Cortex of kidney (tissue), 1 donor: ENCODE results near the gene CAPN8.

Experiments
- DNase-seq: peaks from one replicate; lab custom pipeline; 2025; lab: John Stamatoyannopoulos, UW

The CAPN8 gene

DNA sequence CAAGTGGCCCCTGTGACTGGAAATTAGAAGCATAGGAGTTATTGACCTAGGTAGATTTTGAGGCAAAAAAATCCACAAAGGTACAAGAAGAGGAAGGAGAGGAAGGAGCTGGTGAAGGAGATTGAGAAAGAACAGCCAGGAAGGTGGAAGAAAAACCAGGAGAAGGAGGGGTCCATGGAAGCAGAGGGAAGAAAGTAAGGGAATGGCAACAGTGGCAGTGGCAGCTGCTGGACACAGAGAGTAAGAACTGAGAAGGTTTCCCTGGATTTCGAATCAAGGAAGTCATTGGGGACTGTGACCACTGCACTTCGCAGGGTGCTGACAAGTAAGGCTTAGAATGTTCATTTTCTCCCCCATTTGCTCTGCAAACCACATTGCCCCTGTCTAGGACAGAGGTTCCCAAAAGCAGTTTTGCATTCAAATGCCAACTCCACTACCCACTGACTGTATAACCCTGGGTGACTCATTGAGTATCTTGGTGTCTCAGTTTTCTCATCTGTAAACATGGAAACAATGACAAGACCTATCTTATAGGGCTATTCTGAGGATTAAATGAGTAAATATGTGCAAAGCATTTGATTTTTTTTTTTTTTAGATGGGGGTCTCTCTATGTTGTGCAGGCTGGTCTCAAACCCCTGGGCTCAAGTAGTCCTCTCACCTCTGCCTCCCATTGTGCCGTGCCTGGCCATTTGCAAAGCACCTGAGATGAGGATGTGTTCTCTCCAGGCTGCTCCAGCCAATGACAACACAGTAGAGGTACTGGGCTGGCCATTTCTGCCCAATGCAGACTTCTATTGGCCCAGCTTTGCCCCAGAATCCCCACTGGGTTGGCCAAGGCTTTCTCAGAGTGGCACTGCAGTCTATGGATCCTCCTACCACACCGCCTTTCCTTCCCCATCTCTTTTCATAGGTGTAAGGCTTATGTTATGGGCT lies 37.5 kb upstream of the CAPN8 start:
- DNase-seq: no peak

DNA sequence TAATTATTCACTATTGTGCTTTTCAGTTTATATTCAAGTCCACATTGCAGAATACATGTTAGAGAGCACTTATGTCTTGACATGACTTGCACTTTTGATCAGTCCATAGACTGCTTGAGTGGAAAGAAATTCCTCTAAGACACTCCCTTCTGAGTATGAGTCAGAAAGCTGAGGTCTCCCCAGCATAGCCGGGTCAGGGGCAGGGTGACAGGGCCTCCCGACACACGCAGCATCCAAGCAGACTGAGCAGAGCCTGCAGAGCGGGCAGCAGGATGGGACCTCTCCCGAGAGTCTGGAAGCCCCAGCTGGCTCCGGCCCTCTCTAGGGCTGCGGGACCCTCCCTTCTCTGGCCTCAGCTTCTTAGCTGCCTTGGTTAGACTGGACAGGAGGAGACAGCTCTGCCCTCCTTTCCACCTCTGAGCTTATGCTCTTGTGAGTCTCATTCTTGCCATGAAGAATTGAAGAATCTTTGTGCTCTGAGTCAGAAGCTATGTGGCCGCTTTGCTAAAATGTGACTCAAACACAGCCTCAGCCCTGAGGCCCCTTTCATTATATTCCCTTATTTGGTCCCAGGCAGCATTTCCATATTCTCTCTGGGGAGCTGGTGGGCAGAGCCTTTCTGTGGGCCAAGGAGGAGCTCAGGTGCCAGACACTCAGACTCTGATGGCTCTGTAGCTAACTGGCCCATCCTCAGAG lies 35.6 kb upstream of the CAPN8 start:
- DNase-seq: no peak

DNA sequence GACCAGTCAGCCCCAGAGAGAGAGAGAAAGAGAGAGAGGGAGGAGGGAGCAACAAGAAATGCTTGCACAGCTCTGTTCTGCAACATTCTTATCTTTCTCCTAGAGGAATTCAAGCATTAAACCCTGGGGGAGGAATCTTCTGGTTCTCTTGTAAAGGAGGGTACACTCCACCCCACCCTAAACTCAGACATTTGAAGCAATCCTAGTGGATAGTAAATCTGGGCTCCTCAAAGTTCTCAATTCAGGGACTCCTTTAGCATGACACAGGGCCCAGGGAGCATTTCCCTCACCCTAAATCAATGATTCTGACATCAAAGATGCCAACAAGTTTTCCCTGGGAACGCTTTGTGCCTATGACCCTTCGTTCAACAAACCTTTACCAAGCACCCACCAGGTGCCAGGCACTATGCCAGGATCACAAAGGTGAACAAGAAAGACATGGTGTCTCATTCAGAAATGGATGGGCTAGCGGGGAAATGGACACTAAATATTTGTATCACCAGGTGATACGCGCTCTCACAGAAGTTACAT lies 35.0 kb upstream of the CAPN8 start:
- no peak for DNase-seq

DNA sequence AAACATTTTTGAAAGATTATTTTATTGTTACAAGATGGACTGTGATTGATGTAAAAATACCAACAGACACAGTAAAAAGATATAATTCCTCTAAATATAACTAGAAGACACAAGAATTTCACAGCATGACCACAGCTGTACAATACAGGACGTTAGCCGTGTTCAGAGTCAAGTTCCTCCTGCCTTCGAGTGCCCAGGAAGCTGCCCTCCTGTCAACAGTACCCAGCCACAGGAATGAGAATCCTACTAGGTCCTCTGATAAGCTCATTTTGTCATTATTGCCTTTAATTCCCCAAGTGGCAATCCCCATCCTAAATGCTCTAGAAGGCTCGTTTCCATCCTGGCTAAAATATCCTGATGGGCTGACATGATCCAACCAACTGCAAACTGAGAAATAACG lies 30.4 kb upstream of the CAPN8 start:
- no peak for DNase-seq

DNA sequence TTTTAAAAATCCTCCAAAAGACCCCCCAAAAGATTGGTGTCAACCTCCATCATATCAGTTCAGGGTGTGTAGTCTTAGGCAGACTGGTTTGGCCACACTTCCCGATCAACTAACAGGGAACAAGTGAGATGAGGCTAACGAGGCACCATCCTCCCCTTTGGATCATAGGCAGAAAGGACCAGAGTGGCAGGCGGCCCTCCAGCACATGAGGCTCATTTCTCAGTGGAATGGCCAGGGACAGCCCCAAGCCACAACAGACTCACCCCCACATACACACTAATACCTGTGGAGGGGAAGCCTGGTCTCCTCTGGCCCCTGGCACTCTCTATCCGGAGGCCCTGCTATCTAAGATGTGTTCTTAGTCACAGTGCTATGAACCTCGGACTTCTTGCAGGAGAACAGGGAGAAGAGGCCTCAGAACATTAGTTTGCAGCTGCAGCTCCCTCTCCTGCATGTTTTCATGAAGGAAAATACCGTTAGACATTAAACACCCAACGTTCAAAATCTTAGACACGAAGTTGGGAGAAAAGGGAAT lies 29.6 kb upstream of the CAPN8 start:
- DNase-seq: no peak

DNA sequence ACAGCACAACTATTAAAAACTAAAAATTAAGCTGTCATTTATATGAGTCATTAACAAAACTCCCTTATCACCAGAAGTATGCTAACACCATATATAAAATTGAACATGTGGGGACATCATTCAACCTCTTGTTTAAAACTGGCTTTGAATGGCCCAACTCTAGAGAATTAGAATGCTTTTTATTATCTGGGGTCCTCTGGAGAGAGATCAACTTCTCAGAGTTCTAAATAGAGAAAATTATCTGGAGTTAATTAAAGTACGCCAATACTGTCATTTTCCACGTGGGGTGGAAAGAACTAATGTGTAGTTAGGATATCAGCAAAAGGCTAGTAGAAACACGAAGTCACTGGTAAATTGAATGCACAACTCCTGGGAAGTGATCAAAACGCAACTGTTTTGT lies 25.6 kb upstream of the CAPN8 start:
- no peak for DNase-seq

DNA sequence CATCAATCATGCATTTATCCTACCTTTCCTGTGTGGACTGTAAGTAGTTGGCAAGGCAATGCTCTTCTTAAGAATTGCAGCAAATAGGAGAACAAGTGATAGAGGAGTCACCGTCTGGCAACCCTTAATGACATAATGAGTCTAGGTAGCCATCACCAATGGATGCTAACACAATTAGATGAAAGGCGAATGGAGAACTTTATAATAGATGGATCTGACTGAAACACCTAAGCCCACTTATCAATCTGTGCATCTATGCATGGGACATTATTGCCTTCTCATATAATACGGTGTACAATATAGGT lies 18.9 kb upstream of the CAPN8 start:
- DNase-seq: no peak

DNA sequence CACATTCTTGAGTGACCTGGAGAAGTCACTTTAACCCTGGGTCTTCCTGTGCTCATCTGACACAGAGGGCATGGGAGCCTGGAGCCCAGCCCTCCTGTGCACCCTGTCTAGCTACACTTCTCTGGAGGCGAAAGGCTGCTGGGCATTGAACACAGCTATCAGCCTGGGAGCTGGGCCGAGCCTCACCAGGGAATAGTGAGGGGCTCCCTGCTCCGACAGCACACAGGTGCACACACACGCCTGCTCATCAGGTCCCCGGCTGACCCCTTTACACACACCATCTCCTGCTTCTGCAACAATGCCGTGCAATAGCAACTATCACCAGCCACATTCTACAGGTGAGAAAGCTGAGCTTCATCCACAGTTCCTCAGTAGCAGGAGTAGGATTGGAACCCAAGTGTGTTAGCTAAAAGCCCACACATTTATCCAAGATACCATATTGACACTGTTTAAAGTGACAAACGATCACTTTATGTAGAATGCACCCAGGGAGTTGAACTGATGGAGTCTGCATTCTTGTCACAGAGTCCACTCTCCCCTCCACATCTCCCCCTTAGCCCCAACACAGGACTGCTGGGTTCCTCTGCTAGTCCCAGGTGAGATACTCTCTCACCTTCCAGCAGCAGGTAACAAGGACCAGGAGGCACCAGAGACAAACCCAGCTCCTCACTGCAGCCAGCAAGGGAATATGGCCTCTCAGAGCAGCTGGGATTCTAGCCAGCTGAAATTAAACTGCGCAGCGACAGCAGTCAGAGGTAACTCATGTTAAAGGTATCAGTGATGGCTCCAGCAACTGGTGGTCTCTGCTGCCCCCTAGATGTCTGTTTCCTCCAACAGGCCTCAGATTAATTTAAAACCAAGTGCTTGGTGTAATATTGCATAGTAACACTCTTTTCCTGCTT lies 18.3 kb upstream of the CAPN8 start:
- no peak for DNase-seq

DNA sequence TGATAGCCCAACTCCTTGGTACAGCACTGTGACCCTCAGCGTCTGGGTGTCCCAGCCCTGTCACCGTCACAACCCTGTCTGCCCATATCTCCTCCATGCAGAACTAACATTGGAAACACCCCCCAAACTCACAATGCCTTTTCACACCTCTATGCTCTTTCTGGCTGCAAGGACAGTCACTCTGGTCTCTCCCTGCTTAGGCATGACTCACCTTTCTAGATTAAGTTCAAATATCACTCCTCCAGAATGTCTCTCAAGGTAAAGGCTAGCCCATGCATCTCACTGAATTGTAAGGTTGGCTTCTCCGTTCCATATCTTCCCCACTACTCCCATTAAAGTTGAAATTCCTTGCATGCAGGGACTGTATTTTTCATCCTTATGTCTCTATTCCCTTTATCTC lies 17.0 kb upstream of the CAPN8 start:
- DNase-seq: no peak

DNA sequence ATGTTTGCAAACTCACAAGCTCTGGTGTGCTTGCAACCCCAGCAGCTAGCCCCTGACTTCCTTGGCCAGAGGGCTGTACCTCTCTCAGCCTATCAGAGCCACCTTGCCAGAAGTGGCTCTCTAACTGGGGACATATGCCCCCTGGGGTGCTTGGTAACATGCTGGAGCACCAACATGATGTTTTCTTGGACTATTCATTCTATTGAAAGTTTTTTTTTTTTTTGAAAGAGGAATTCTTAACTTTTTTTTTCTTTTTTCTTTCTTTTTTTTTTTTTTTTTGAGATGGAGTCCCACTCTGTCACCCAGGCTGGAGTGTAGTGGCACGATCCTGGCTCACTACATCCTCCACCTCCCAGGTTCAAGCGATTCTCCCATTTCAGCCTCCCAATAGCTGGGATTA lies 14.7 kb upstream of the CAPN8 start:
- no peak for DNase-seq

DNA sequence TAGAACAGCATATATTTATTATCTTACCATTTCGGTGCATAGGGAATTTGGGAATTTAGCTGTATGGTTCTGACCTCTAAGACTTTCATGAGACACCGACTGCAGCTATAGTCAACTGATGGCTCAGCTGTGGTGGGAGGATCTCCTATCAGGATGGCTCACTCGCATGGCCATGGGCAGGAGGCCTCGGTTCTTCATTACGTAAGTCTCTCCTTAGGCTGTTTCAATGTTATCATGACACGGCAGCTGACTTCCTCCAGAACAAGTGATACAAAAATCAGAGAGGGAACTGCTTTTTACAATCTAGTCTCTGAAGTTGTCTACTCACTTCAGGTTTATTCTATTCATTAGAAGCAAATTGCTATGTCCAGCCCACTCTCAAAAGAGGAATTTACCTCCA lies 13.3 kb upstream of the CAPN8 start:
- no peak for DNase-seq

DNA sequence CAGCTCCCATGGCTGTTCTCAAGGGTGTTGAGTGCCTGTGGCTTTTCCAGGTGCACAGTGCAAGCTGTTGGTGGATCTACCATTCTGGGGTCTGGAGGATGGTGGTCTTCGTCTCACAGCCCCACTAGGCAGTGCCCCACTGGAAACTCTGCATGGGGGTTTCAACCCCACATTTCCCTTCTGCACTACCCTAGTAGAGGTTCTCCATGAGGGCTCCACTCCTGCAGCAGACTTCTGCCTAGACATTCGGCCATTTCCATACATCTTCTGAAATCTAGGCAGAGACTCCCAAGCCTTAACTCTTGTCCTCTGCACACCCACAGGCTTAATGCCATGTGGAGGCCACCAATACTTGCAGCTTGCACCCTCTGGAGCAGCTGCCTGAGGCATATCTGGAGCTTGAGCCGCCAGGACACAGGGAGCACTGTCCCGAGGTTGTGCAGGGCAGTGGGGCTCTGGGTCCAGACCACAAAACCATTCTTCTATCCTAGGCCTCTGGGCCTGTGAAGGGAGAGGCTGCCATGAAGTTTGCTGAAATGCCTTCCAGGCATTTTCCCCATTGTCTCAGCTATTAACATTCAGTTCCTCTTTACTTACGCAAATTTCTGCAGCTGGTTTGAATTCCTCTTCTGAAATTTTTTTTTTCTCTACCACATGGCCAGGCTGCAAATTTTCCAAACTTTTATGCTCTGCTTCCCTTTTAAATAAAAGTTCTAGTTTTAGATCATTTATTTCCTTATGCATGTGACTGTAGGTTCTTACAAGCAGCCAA lies 8.8 kb upstream of the CAPN8 start:
- no peak for DNase-seq

DNA sequence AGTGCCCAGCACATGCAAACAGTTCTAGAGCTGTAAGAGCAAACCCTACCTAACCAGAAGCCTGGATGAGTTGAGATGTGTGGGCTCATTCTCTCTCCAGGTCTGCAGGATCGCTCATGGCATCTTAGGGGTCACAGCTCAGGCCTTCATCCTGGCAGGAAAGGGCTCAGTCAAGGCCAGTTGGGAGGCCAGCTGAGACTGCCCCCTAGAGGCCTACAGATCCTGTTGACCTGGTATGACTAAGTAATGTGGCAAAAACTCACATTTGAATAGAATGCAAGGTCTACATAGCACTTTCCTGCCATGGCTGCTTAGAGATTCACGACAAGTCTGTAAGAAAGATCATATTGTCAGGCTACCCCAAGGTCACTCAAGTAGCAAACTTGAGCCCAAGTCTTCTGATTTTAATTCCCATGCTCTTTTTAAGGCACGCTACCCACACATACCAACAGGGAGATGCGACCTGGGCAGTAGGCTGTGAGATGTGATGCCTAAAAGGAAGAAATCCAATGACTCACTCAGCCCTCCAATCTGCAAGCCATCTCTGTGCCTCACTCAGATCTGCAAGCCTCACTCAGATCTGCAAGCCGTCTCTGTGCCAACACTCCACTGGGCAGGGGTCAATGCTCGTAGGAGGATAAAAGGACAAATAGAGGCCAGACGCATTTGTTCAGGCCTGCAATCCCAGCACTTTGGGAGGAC lies 5.1 kb upstream of the CAPN8 start:
- no peak for DNase-seq

DNA sequence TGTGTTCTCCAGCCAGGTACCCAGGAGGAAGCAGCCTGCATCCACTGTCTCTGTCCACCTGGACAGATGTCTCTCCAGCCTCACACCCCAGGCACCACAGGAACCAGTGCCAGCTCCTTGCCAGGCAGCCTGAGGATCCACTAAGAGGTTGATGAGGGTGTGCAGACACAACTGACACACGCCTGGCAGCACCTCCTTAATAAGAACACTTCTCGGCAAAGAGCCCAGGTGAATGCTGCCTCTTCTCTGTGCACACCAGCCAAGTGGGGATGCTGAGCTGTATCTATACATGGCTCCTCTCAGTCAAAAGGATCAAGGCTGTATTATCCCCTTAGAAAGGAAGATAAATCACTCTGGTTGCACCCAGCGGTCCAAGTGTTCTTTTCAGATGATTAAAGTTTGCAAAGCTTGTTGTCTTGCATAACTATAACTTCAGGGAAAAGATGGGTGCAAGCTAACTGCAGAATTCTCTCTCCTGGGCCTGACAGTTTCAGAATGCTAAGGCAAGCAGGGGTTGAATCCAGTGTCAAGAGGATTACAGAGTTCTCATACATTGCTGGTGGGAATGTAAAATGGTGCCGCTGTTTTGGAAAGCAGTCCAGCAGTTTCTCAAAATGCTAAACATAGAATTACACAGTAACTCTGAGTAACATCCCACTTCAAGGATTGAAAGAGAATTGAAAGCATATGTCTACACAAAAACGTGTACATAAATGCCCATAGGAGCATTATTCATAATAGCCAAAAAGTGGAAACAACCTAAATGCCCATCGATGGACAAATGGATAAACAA lies 3.7 kb upstream of the CAPN8 start:
- no peak for DNase-seq

DNA sequence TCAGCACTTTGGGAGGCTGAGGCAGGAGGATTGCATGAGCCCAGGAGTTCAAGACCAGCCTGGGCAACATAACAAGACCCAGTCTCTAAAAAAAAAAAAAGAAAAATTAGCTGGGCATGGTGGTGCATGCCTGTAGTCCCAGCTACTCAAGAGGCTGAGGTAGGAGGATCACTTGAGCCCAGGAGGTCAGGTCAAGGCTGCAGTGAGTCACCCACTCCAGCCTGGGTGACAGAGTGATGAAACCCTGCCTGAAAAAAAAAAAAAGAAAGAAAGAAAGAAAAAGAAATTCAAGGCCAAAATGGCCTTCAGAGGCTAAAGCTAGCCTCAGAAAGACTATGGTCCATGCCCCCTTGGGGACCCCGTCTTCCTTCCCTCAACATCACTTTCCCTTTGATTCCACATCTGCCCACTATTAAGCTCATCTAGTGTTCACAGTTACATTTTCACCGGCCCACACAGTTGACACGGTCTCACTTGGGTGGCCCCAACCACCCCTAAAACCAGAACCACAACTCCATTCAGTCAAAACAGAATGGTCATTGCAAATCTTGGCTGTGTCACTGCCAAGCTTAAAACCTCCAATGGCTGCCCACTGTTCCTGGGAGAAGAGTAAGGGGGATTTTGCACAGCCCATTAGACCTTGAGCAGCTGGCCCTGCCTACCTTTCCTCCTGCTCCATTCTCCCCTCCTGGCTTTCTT lies 2.1 kb upstream of the CAPN8 start:
- DNase-seq: no peak

DNA sequence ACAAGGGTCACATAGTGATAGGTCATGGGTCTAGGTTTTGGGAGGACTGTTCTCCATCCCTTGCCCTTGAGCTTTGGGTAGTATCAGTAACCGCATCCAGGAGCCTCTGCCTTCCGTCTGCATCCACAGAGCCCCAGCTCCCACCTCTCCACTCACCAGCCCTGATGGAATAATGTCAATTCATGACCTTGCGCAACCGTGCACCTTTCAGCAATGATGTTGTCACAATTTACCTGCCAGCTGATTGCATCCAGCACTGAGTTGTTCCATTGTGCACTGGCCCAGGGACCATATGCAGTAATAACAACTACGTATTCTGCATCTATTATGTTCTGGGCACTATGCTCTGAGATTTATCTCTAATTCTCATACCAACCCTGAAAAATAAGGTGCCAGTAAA lies 1.4 kb downstream of the CAPN8 start:
- no peak for DNase-seq

DNA sequence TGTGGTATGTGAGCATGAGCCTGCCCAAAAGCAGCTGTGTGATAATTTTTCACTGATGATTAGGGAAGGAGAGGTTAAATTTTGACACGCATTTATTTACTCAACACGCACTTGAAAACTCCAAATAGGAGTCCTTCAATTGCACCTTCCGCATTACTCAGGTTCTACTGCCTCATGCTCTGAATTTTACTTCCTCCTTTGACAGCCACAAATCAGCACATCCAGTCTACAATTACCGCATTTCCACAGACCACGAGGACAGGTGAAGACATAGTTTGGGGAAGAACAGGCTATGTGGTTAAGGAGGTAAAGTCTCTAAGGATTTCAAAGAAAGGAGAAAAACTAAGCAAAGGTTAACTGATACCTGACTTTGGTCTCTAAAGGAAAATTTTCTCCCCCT lies 2.6 kb downstream of the CAPN8 start:
- no peak for DNase-seq

DNA sequence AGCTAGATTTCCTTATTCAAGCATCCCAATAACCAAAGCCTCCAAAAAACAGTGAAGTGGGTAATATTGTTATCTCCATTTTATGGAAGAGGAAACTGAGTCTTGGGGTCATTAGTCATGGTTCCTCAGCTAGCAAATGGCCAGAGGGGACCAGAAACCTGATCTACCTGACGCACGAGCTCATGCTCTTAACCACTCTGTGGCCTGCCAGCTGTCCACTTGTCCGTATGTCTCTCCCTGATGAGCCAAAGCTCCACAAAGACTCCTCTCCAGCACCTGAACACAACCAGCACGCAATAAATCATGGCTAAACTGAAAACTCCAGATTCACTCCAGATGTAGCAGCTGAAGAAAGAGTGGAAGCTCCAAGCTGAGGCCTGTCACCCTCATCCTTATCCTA lies 5.8 kb downstream of the CAPN8 start:
- no peak for DNase-seq

DNA sequence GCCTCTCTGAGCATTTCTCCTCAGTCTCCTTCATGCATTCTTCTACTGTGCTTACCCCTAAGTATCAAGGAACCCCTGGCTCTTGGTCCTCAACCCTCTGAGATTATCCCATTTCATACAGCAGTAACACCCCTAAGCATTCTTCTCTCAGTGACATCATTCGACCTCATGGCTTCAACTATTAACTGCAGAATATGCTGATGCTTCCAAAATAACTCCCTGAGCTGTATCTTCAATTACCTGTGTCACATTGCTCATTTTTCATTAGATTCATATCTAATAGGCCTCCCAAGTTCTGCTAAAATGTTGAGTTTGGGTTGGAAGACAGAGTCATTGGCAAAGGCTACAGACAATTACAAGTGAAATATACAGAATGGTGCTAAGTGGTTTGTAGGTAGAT lies 7.5 kb downstream of the CAPN8 start:
- DNase-seq: no peak
